Body of pancreas (tissue), 4 donors: ENCODE measurements around the gene KLK8.
A peak's percentile ranks its signal among the peaks of the same experiment; 100 is the strongest.

ENCODE experiments used
- POLR2A ChIP-seq, 3 donors: fragments of 450-650 bp; IDR thresholded peaks; one replicate each; pipeline ENCODE4 v1.6.1; 2016; ENCODE audit warnings: antibody characterized with exemption in 3 of 3, mild to moderate bottlenecking in 2 of 3
- TF ChIP-seq, protein P1 (sequence below), 7 experiments: fragments of 450-650 bp in 4 of 7; fragments of 200-600 bp in 3 of 7; sonication (generic) in 3 of 7; IDR thresholded peaks; one replicate each; pipeline ENCODE4 v1.5.1; 2016 to 2019; ENCODE audit warnings: antibody characterized with exemption in 7 of 7

DNA sequence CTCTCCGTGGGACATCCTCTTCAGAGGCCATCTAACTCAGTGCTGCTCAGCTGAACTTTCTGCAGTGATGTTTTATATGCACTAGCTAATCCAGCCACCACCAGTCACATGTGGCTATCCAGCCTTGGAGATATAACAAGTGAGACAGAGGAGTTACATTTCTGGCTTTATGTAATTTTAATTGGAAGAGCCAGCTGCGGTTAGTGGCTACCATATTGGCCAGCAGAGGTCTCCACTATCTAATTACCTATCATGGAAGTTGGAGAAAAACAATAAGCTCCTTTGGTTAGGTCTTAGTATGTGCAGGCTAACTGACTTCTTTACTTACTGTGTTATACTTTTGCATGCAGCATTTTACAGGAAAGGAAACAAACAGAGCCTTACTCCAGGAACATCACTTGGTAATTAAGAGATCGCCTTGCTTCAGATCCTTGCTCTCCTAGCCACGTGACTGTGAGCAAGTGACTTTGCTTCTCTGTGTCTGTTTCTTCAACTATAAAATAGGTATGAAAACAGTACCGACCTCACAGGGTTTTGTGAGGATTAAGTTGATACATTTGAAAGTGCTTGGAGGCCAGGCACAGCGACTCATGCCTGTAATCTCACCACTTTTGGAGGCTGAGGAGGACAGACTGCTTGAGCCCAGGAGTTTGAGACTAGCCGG is 19.7 kb upstream of the KLK8 start:
- TF ChIP-seq, protein P1, sequence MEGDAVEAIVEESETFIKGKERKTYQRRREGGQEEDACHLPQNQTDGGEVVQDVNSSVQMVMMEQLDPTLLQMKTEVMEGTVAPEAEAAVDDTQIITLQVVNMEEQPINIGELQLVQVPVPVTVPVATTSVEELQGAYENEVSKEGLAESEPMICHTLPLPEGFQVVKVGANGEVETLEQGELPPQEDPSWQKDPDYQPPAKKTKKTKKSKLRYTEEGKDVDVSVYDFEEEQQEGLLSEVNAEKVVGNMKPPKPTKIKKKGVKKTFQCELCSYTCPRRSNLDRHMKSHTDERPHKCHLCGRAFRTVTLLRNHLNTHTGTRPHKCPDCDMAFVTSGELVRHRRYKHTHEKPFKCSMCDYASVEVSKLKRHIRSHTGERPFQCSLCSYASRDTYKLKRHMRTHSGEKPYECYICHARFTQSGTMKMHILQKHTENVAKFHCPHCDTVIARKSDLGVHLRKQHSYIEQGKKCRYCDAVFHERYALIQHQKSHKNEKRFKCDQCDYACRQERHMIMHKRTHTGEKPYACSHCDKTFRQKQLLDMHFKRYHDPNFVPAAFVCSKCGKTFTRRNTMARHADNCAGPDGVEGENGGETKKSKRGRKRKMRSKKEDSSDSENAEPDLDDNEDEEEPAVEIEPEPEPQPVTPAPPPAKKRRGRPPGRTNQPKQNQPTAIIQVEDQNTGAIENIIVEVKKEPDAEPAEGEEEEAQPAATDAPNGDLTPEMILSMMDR (IDR thresholded peaks at IDR 0.05) = peak; percentile 42 to 82 (median 71)
- TF ChIP-seq POLR2A (IDR thresholded peaks at IDR 0.05) = no peak
